PFSK-1 (cell line): ENCODE measurements around the gene CCDC192.

ENCODE experiments used
- FOXP2 ChIP-seq: optimal IDR thresholded peaks from 2 replicates; pipeline ENCODE3; 2011; ENCODE audit warnings: borderline replicate concordance, control low read depth, inconsistent platforms; ENCODE audit not compliant: insufficient read depth; ENCODE audit errors: extremely low read length, extremely low read depth
- POLR2AphosphoS5 ChIP-seq: IDR thresholded peaks from 2 replicates; pipeline ENCODE4 v1.6.1; 2012; ENCODE audit warnings: low read depth, mild to moderate bottlenecking, control low read depth, low read length, moderate library complexity
- REST ChIP-seq, 2 experiments: IDR thresholded peaks; 2 replicates each; pipeline versions ENCODE4 v1.6.1 to v1.8.0; 2011 to 2012; ENCODE audit warnings: low read depth in 2 of 2, low read length in 2 of 2, control low read depth in 1 of 2, inconsistent platforms in 1 of 2, mild to moderate bottlenecking in 1 of 2, moderate library complexity in 1 of 2; ENCODE audit not compliant: insufficient read depth in 1 of 2
- SIN3A ChIP-seq: IDR thresholded peaks from 2 replicates; pipeline ENCODE4 v1.6.1; 2012; ENCODE audit warnings: mild to moderate bottlenecking, low read length, moderate library complexity, borderline replicate concordance; ENCODE audit not compliant: insufficient read depth
- TAF1 ChIP-seq: IDR thresholded peaks from 2 replicates; pipeline ENCODE4 v1.6.1; 2012; ENCODE audit warnings: low read length, control low read depth, borderline replicate concordance; ENCODE audit not compliant: insufficient read depth

The CCDC192 gene

GRCh38 chr5:127923804-127924570 is 220.8 kb downstream of the CCDC192 start:
- no peak for TF ChIP-seq TAF1
- TF ChIP-seq POLR2AphosphoS5: no peak
- TF ChIP-seq FOXP2: no peak
- no peak for TF ChIP-seq REST (IDR thresholded peaks at IDR 0.05; ENCODE audit: insufficient read depth in 1 of 2, low read depth in 2 of 2, low read length in 2 of 2)
- no peak for TF ChIP-seq SIN3A

- TF ChIP-seq POLR2AphosphoS5: no peak
- no peak for TF ChIP-seq TAF1
- no peak for TF ChIP-seq SIN3A
- TF ChIP-seq REST (IDR thresholded peaks at IDR 0.05; ENCODE audit: insufficient read depth in 1 of 2, low read depth in 2 of 2, low read length in 2 of 2): no peak
- TF ChIP-seq FOXP2: no peak
Observed at GRCh38 chr5:127924606-127925005, 221.4 kb downstream of the CCDC192 start.

GRCh38 chr5:127925916-127926315 is 222.7 kb downstream of the CCDC192 start:
- no peak for TF ChIP-seq SIN3A
- TF ChIP-seq TAF1: no peak

- TF ChIP-seq SIN3A (no peak), FOXP2 (no peak), TAF1 (no peak), POLR2AphosphoS5 (no peak), REST (IDR thresholded peaks at IDR 0.05; ENCODE audit: insufficient read depth in 1 of 2, low read depth in 2 of 2, low read length in 2 of 2) (no peak)
Observed at GRCh38 chr5:127926974-127927373, 223.8 kb downstream of the CCDC192 start.

- no peak for TF ChIP-seq TAF1
- no peak for TF ChIP-seq SIN3A
- no peak for TF ChIP-seq REST (IDR thresholded peaks at IDR 0.05; ENCODE audit: insufficient read depth in 1 of 2, low read depth in 2 of 2, low read length in 2 of 2)
- no peak for TF ChIP-seq POLR2AphosphoS5
- no peak for TF ChIP-seq FOXP2
Observed at GRCh38 chr5:127928053-127928452, 224.9 kb downstream of the CCDC192 start.
